ENCODE measurements around the gene CYP27C1.
"Not testable (repeated sequence)": the region's sequence is repeated elsewhere in the genome, so short reads cannot be mapped to it uniquely, and the experiment has no call there.

CYP27C1 gene, protein sequence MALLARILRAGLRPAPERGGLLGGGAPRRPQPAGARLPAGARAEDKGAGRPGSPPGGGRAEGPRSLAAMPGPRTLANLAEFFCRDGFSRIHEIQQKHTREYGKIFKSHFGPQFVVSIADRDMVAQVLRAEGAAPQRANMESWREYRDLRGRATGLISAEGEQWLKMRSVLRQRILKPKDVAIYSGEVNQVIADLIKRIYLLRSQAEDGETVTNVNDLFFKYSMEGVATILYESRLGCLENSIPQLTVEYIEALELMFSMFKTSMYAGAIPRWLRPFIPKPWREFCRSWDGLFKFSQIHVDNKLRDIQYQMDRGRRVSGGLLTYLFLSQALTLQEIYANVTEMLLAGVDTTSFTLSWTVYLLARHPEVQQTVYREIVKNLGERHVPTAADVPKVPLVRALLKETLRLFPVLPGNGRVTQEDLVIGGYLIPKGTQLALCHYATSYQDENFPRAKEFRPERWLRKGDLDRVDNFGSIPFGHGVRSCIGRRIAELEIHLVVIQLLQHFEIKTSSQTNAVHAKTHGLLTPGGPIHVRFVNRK

DNA sequence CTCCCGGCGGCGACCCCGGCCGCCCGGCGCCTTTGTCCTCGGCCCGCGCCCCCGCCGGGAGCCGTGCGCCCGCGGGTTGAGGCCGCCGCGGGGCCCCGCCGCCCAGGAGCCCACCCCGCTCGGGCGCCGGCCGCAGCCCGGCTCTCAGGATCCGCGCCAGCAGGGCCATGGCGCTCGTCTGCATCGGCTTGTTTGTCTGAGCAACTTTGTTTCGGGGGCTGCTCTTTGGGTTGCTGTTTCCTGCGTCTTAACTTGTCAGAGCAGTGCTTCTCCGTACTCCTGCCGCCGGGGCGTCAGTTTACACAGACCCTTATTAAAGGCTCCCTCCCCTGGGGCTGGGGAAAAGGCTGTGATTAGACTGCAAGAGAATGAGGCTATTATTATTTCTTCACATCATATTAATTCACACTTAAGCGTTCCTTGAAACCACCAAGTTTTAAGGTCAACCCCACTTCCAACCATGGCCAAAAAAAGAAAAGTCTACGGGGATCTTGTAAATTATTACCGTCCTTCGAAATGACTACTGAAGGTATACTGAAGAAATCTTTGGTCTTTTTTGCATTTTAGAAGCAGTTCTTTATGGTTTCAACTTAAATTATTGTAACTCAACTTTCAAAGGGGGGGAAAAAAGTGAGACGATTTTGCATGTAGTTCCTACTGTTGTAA, at the start of gene CYP27C1:
CYP27C1 (minus strand) TSS at position 198 of the 666 bp plus-strand sequence; CDS start at position 169, 29 bp downstream.
- H3K4me3 Mint-ChIP-seq, result peak within 1 kb of the TSS; percentile 83 to 92
- peaks cover 31% of the 10 kb centered on the region for H3K4me1 Mint-ChIP-seq
- no peak within 1 kb of the TSS for H3K27ac Mint-ChIP-seq
- DNase-seq (no peak), ATAC-seq (peak; percentile 64)
- peaks cover 7 to 9% of the 10 kb centered on the region in 2 donors for H3K9me3 Mint-ChIP-seq
- peaks cover 80% of the 10 kb centered on the region for H3K27me3 Mint-ChIP-seq

DNA sequence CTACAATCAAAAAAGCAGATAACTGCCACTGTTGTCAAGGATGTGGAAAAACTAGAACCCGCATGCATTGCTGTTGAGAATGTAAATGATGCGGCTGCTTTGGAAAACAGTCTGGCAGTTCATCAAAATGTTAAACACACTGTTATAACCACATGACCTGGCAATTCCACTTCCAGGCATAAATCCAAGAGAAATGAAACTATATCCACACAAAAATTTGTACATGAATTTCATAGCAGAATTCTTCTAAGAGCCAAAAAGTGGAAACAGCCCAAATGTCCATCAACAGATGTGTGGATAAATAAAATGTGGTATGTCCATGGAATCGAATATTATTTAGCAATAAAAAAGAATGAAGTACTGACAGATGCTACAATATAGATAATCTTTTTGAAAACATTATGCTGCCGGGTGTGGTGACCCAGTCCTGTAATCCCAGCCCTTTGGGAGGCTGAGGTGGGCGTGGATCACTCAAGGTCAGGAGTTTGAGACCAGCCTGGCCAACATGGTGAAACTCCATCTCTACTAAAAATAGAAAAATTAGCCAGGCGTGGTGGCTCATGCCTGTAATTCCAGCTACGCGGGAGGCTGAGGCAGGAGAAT, 41.8 kb upstream of the CYP27C1 start:
- H3K27ac Mint-ChIP-seq, result no peak overlapping the region
- DNase-seq (no peak), ATAC-seq (no peak)
- no peaks in the 10 kb centered on the region for H3K4me1 Mint-ChIP-seq
- no peaks in the 10 kb centered on the region for H3K9me3 Mint-ChIP-seq
- no peaks in the 10 kb centered on the region for H3K27me3 Mint-ChIP-seq
- H3K4me3 Mint-ChIP-seq, result no peak overlapping the region

DNA sequence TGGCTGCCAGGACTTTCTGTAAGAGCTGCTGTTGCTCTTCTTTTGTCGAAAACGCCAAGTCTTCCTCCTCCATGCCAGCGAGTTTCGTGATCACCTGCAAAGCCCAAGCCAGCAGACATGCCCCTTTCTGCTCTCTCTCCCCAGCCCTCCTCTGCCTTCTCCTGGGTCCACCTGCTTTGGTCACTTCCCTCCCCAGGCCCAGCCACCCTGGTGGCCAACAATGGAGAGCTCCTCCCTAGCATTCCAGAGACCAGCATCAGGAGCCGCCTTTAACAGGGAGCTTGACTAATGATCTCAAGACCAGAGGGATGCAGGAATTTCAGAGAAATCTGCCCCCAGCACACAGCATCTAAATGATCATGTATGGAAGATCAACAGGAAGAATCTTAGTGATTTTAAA, 39.3 kb upstream of the CYP27C1 start:
- H3K9me3 Mint-ChIP-seq, result no peaks in the 10 kb centered on the region
- H3K4me3 Mint-ChIP-seq, result no peak overlapping the region
- H3K27ac Mint-ChIP-seq, result peak overlapping the region; percentile 2 to 16
- H3K4me1 Mint-ChIP-seq, result peaks cover 6% of the 10 kb centered on the region
- DNase-seq (no peak), ATAC-seq (no peak)
- no peaks in the 10 kb centered on the region for H3K27me3 Mint-ChIP-seq

DNA sequence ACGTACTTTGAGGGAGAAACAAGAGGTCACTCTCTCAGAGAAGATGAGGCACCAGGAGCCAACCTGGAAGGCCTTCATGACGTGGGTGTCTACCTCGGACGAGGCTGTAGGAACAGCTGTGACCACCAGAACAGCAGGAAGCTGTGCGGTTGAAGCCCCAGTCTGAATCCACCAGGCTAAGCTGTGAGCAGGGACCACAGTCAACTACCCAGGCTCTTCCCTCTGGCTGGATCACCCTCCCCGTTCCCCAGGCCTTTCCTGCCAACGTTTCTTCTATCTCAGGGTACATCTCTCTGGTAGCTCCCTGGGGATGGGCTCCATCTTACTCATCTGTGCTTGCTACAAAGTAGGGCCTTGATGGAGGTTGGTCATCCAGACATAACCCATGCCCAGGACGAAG, 36.8 kb upstream of the CYP27C1 start:
- H3K27ac Mint-ChIP-seq, result no peak overlapping the region
- no peaks in the 10 kb centered on the region for H3K9me3 Mint-ChIP-seq
- peaks cover 6% of the 10 kb centered on the region for H3K4me1 Mint-ChIP-seq
- H3K27me3 Mint-ChIP-seq, result no peaks in the 10 kb centered on the region
- DNase-seq, result no peak
- no peak overlapping the region for H3K4me3 Mint-ChIP-seq
- ATAC-seq, result no peak

DNA sequence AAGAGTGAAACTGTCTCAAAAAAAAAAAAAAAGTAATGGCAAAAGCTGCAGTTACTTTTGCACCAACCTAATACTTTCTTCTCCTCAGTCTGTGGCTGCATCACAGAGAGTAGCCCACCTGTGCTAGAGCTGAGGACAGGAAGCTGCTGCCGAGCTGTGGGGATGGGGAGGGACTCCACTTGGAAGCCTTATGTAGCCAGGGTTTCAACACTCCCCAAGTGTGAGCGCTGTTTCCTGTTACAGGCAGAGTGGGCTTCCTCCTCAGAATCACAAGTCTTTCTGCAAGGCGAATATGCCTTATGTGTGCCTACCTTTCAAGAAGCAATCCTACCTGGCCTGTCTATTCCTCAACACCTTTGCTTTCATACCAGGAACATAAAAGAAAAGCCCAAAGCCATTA, 36.3 kb upstream of the CYP27C1 start:
- Mint-ChIP-seq H3K27me3 (no peaks in the 10 kb centered on the region), H3K9me3 (no peaks in the 10 kb centered on the region), H3K4me1 (peaks cover 6% of the 10 kb centered on the region), H3K27ac (no peak overlapping the region), H3K4me3 (no peak overlapping the region)
- ATAC-seq (no peak), DNase-seq (no peak)

DNA sequence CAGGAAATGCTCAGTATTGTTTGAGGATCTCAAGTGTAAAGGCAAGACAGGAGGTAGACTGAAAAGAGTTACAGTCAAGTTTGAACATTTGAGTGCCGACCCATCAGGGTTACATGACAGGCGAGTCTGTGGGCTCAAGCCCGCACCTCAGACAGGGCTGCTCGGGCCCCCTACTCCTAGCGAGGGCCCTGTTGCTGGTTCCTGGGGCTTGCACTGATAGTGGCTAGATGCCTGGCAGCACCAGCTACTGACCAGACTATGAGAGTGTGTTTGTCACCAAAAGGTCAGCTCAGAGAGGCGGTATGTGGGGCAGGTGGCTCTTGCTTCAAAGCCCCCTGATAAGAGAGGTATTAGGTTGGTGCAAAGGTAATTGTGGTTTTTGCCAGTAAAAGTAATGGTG, 35.6 kb upstream of the CYP27C1 start:
- no peak for ATAC-seq
- peaks cover 6% of the 10 kb centered on the region for H3K4me1 Mint-ChIP-seq
- H3K9me3 Mint-ChIP-seq, result no peaks in the 10 kb centered on the region
- no peaks in the 10 kb centered on the region for H3K27me3 Mint-ChIP-seq
- no peak overlapping the region for H3K4me3 Mint-ChIP-seq
- DNase-seq, result no peak
- H3K27ac Mint-ChIP-seq, result peak overlapping the region in 1 of 2 donors; percentile 49

DNA sequence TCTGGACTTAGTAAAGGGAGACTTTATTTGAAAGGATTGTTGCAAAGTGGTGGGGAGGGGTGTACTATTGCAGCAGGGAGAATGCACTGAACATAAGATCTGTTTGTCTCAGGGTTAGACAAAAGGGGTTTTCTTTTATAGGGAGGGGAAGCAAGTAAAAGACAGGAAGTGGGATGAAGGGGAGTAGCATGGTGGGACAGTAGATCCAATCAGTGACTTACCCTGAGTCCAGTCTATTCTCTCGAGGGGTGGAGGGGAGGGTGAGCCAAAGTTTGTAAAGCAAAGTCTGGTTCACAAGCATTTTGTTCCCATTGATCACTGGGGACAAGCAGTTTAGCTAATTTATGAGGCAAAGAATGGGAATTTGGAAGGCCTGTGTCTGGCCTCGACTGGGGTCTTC, 35.0 kb upstream of the CYP27C1 start:
- no peak for DNase-seq
- ATAC-seq, result no peak
- no peaks in the 10 kb centered on the region for H3K27me3 Mint-ChIP-seq
- H3K4me3 Mint-ChIP-seq, result no peak overlapping the region
- H3K9me3 Mint-ChIP-seq, result no peaks in the 10 kb centered on the region
- H3K27ac Mint-ChIP-seq, result no peak overlapping the region
- peaks cover 6% of the 10 kb centered on the region for H3K4me1 Mint-ChIP-seq

DNA sequence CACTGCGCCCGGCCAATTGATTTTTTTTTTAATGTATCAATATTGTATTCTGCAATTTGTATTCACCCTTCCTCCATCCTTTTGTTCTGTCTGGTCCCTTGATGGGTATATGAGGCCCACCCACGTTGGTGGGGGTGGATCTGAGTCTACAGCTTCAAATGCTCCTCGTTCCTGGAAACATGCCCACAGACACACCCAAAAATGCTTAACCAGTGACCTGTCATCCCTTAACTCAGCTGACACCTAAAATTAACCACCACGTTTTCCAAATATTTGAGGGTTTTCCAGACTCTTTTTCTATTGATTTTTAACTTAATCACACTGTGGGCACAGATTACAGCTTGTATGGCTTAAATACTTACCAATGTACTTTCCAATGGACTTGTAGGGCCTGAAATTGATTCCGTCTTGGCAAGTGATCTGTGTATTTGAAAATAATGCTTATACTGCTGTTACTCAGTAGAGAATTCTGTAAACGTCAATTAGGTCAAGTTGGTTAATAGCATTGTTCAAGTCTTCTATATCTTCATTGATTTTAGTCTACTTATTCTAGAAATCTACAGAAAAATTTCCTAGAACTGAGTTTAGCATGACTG, 34.4 kb upstream of the CYP27C1 start:
- no peak for ATAC-seq

DNA sequence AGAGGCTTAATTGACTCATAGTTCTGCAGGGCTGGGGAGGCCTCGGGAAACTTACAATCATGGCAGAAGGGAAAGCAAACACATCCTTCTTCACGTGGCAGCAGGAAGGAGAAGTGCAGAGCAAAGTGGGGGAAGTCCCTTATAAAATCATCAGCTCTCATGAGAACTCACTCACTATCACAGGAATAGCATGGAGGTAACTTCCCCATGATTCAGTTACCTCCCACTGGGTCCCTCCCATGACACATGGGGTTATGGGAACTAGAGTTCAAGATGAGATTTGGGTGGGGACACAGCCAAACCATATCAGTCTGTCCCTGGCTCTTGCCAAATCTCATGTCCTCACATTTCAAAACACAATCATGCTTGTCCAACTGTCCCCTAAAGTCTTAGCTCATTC, 21.1 kb upstream of the CYP27C1 start:
- H3K9me3 Mint-ChIP-seq, result peaks cover 24 to 35% of the 10 kb centered on the region in 2 donors
- not testable (repeated sequence) for ATAC-seq, DNase-seq

More for the DNA sequence above, 34.4 kb upstream of the CYP27C1 start:
- no peak overlapping the region for H3K4me3 Mint-ChIP-seq
- H3K27me3 Mint-ChIP-seq, result no peaks in the 10 kb centered on the region
- no peak overlapping the region for H3K27ac Mint-ChIP-seq
- no peaks in the 10 kb centered on the region for H3K9me3 Mint-ChIP-seq
- peaks cover 6% of the 10 kb centered on the region for H3K4me1 Mint-ChIP-seq
- no peak for DNase-seq

DNA sequence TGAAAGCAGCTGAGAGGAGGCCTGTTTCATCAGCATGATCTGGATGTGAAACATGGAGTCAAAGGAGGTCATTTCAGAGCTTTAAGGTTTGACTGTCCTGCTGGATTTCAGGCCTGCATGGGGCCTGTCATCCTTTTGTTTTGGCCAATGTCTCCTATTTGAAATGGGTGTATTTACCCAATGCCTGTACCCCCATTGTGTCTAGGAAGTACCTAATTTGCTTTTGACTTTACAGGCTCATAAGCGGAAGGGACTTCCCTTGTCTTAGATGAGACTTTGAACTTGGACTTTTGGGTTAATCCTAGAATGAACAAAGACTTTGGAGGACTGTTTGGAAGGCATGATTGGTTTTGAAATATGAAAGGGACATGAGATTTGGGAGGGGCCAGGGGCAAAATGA, 19.3 kb upstream of the CYP27C1 start:
- ATAC-seq, result no peak
- no peaks in the 10 kb centered on the region for H3K27me3 Mint-ChIP-seq
- H3K4me1 Mint-ChIP-seq, result no peaks in the 10 kb centered on the region
- no peak overlapping the region for H3K27ac Mint-ChIP-seq
- H3K4me3 Mint-ChIP-seq, result no peak overlapping the region
- DNase-seq, result no peak
- H3K9me3 Mint-ChIP-seq, result peaks cover 24 to 35% of the 10 kb centered on the region in 2 donors

More for the DNA sequence above, 21.1 kb upstream of the CYP27C1 start:
- not testable (repeated sequence) for H3K27me3 Mint-ChIP-seq, H3K4me1 Mint-ChIP-seq, H3K4me3 Mint-ChIP-seq, H3K27ac Mint-ChIP-seq

DNA sequence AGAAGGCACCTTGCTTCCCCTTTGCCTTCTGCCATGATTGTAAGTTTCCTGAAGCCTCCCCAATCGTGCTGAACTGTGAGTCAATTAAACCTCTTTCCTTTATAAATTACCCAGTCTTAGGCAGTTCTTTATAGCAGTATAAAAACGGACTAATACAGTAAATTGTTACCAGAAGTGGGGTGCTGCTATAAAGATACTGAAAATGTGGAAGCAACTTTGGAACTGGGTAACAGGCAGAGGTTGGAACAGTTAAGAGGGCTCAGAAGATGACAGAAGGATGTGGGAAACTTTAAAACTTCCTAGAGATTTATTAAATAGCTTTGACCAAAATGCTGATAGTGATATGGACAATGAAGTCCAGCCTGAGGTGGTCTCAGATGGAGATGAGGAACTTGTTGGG, 17.7 kb upstream of the CYP27C1 start:
- not testable (repeated sequence) for H3K27me3 Mint-ChIP-seq, DNase-seq, H3K27ac Mint-ChIP-seq, H3K4me3 Mint-ChIP-seq, H3K4me1 Mint-ChIP-seq, ATAC-seq
- peaks cover 24 to 35% of the 10 kb centered on the region in 2 donors for H3K9me3 Mint-ChIP-seq

DNA sequence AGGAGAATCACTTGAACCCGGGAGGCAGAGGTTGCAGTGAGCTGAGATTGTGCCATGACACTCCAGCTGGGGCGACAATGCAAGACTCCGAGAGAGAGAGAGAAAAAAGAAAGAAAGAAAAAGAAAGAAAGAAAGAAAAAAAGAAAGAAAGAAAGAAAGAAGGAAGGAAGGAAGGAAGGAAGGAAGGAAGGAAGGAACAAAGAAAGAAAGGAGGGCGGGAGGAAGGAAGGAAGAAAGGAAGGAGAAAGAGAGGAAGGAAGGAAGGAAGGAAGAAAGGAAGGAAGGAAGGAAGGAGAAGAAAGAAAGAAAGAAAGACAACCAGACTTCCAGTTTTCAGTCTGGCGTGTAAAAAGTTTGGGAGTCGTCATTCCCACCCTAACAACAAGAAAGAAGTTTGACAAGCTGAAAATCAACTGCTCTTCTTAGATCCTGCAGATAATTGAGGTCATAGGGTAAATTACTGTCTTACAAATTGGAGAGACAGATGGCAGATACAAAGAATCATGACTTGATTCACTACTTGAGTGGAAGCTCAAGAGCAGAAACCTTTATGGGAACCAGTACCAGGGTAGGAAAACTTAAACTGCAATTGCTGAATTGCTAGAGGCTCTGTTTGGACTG, 15.1 kb upstream of the CYP27C1 start:
- ATAC-seq, result no peak
- Mint-ChIP-seq H3K9me3 (peaks cover 9 to 16% of the 10 kb centered on the region in 2 donors), H3K4me1 (no peaks in the 10 kb centered on the region), H3K4me3 (no peak overlapping the region), H3K27ac (no peak overlapping the region), H3K27me3 (no peaks in the 10 kb centered on the region)
- no peak for DNase-seq

DNA sequence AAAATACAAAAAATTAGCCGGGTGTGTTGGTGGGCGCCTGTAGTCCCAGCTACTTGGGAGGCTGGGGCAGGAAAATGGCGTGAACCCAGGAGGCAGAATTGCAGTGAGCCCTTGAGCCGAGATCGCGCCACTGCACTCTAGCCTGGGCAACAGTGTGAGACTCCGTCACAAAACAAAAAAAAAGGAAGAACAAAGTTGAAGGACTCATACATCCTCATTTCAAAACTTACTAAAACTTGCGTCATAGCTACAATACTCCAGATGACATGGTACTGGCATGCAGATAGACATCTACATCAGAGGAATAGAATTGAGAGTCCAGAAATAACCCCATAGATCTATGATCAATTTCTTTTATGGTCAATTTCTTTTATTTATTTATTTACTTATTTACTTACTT, 13.6 kb upstream of the CYP27C1 start:
- DNase-seq, result no peak
- Mint-ChIP-seq H3K4me1 (no peaks in the 10 kb centered on the region), H3K27me3 (peaks cover 9% of the 10 kb centered on the region), H3K9me3 (peaks cover 9 to 19% of the 10 kb centered on the region in 2 donors), H3K27ac (no peak overlapping the region), H3K4me3 (no peak overlapping the region)
- ATAC-seq, result no peak

DNA sequence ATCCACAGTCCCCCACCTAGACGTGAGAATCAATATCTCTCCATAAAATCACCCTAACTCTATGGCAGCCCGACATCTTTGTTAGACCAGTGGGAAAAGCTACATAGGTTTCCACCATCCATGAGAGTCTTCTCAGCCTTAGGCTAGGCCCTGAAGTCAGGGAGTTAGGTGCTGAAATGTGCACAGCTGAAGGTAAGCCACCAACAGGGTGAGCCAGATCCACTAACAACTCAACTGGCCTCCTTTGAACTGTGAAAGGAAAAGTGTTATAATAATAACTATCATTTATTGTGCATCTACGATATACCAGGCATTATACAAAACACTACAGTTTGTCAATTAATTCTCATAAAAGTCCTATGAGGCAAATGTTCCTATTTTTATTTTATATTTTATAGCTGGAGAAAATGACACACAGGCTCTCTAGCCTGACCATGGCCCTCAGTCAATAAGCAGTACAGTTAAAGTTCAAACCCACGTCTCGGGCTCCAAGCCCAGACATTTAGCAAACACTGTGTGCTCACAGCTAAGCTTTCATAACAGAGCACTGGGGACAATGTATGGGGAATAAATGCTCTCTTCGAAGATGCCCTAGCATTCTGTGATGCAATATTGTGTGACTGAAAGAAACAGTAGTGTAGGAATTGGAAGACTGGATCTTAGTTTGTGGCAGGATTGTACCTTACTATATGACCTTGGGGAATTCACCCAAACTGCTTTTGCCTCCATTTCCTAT, 11.2 kb upstream of the CYP27C1 start:
- peaks cover 16% of the 10 kb centered on the region for H3K27me3 Mint-ChIP-seq
- DNase-seq, result no peak
- H3K9me3 Mint-ChIP-seq, result peaks cover 4 to 15% of the 10 kb centered on the region in 2 donors
- no peak for ATAC-seq
- H3K4me1 Mint-ChIP-seq, result peaks cover 6% of the 10 kb centered on the region
- no peak overlapping the region for H3K4me3 Mint-ChIP-seq
- no peak overlapping the region for H3K27ac Mint-ChIP-seq

Measured in stimulated activated naive CD8-positive, alpha-beta T cell treated with anti-CD3 and anti-CD28 coated beads, Interleukin-15, amount 100 ng/mL, for 72 hours (primary cell).